GM21529 (cell line): Measurements from ENCODE around the gene NUDT1.

Experiments
- ATAC-seq: cut with Tn5 transposase; IDR thresholded peaks from one replicate; pipeline ENCODE4 v1.9.1; 2021; ENCODE audit not compliant: unreplicated experiment

Gene NUDT1

GRCh38 chr7:2204446-2204845, 37.6 kb upstream of the NUDT1 start:
- ATAC-seq = no peak

GRCh38 chr7:2205036-2205780, 36.8 kb upstream of the NUDT1 start:
- no peak for ATAC-seq

- no peak for ATAC-seq
These were observed 33.3 kb upstream of the NUDT1 start for GRCh38 chr7:2208712-2209111.

- peak; percentile 73 for ATAC-seq
These were observed 32.7 kb upstream of the NUDT1 start for GRCh38 chr7:2209146-2209960.

- ATAC-seq = no peak
These were observed 32.1 kb upstream of the NUDT1 start for GRCh38 chr7:2209961-2210323.

GRCh38 chr7:2210551-2211258, 31.3 kb upstream of the NUDT1 start:
- ATAC-seq = no peak

- ATAC-seq = no peak
These were observed 30.7 kb upstream of the NUDT1 start for GRCh38 chr7:2211259-2211880.

GRCh38 chr7:2211926-2212325, 30.1 kb upstream of the NUDT1 start:
- no peak for ATAC-seq

- ATAC-seq = no peak
These were observed 29.1 kb upstream of the NUDT1 start for GRCh38 chr7:2212906-2213305.

GRCh38 chr7:2213551-2214215, 28.3 kb upstream of the NUDT1 start:
- no peak for ATAC-seq

GRCh38 chr7:2214636-2215035, 27.4 kb upstream of the NUDT1 start:
- no peak for ATAC-seq

- no peak for ATAC-seq
These were observed 26.2 kb upstream of the NUDT1 start for GRCh38 chr7:2215851-2216250.

GRCh38 chr7:2217206-2217605, 24.8 kb upstream of the NUDT1 start:
- ATAC-seq = no peak

GRCh38 chr7:2217716-2218443, 24.1 kb upstream of the NUDT1 start:
- ATAC-seq = no peak

GRCh38 chr7:2218444-2218785, 23.6 kb upstream of the NUDT1 start:
- no peak for ATAC-seq

- no peak for ATAC-seq
These were observed 22.9 kb upstream of the NUDT1 start for GRCh38 chr7:2219136-2219535.

- no peak for ATAC-seq
These were observed 22.4 kb upstream of the NUDT1 start for GRCh38 chr7:2219606-2220005.

- ATAC-seq = no peak
These were observed 22.0 kb upstream of the NUDT1 start for GRCh38 chr7:2220030-2220429.

- ATAC-seq = no peak
These were observed 21.5 kb upstream of the NUDT1 start for GRCh38 chr7:2220506-2220905.

GRCh38 chr7:2220954-2221353, 21.1 kb upstream of the NUDT1 start:
- ATAC-seq = no peak
